Gastrocnemius medialis (tissue), 4 donors: ENCODE data around the gene DGKE. TPM values are rescaled to one million over a fixed set of nuclear protein-coding genes. Genes with fewer than 3 reads are reported as not detected.

Source experiments
- ATAC-seq, 2 donors: fragments of 150-250 bp; one replicate each; pipeline ENCODE4 v1.9.1; 2016
- DNase-seq, 2 donors: peaks; one replicate each; pipeline ENCODE4 v3.0.0-alpha.2; 2019
- H3K27ac ChIP-seq, 4 donors: fragments of 200-600 bp; sonication (generic); 1 replicate in 1 of 4; 2 replicates in 3 of 4; pipeline ENCODE4 v1.5.1; 2016 to 2018; ENCODE audit warnings: mild to moderate bottlenecking in 2 of 4, moderate library complexity in 1 of 4
- H3K27me3 ChIP-seq, 3 donors: fragments of 200-600 bp; sonication (generic) in 2 of 3; 1 replicate in 1 of 3; 2 replicates in 2 of 3; pipeline versions ENCODE4 v1.5.1 to v1.6.0; 2016 to 2019; ENCODE audit warnings: mild to moderate bottlenecking in 1 of 3, moderate library complexity in 1 of 3
- H3K36me3 ChIP-seq, 2 donors: fragments of 200-600 bp; sonication (generic) in 1 of 2; one replicate each; pipeline ENCODE4 v1.5.1; 2017 to 2018
- H3K4me1 ChIP-seq, 2 donors: fragments of 200-600 bp; sonication (generic) in 1 of 2; one replicate each; pipeline ENCODE4 v1.5.1; 2016 to 2017; ENCODE audit warnings: mild to moderate bottlenecking in 2 of 2
- H3K4me3 ChIP-seq, 4 donors: fragments of 200-600 bp; sonication (generic) in 3 of 4; 1 replicate in 1 of 4; 2 replicates in 3 of 4; pipeline ENCODE4 v1.5.1; 2016 to 2019; ENCODE audit warnings: mild to moderate bottlenecking in 2 of 4
- H3K9me3 ChIP-seq, 3 donors: fragments of 200-600 bp; sonication (generic) in 2 of 3; 1 replicate in 1 of 3; 2 replicates in 2 of 3; pipeline ENCODE4 v1.5.1; 2016 to 2019
- POLR2A ChIP-seq, 2 donors: fragments of 450-650 bp; IDR thresholded peaks; one replicate each; pipeline ENCODE4 v1.6.1; 2017; ENCODE audit warnings: antibody characterized with exemption in 2 of 2, mild to moderate bottlenecking in 2 of 2, moderate library complexity in 2 of 2
- in situ Hi-C, 4 donors: fragments of 200-750 bp; cut with MboI; loops; one replicate each; pipeline versions ENCODE4 v1.15.0 to v1.8.0; 2017; ENCODE audit warnings: low sequenced_read_pairs in 4 of 4
- intact Hi-C: fragments of 100-400 bp; cut with DNase I; formaldehyde crosslinking; loops from one replicate; pipeline ENCODE4 v1.15.1; 2023; ENCODE audit warnings: low total_unique reads
- total RNA-seq, 4 donors: library from RNA; depleted of rRNA; stranded (reverse); fragments of >200 nt; gene quantifications; one replicate each; pipeline versions ENCODE4 v1.1.0 to v1.2.3, GENCODE V29; 2016
- TF ChIP-seq, protein P1 (sequence below), 5 experiments: fragments of 450-650 bp in 3 of 5; fragments of 200-600 bp in 2 of 5; sonication (generic) in 2 of 5; IDR thresholded peaks in 4 of 5; conservative IDR thresholded peaks in 1 of 5; 1 replicate in 4 of 5; 2 replicates in 1 of 5; pipeline ENCODE4 v1.5.1; 2016 to 2019; ENCODE audit warnings: antibody characterized with exemption in 5 of 5, mild to moderate bottlenecking in 3 of 5, moderate library complexity in 3 of 5

DGKE gene
- total RNA-seq, 4 donors from 2014 or later: 0.53 to 3.0 (median 1.6) TPM

DNA sequence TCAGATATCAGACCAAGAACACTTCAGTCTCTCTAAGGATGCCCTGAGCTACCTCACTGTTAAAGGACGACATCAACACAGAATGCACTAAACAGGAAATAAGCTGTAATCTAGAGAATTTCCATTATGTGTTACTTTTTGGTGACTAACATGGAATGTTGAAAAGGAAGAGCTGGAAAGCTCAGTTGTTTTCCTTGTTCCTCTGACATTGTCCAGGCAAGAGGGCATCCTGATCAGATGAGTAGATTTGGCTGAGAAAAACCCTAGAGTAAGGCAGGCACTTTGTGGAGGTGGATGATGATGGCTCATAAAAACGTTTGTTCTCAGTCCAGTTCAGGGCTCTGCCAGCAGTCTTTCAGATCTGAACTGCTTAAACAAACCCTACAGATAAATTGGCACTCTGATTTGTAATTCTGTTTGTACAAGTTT, 34.0 kb downstream of the DGKE start:
- no peak for TF ChIP-seq POLR2A (IDR thresholded peaks at IDR 0.05)
- TF ChIP-seq, protein P1, sequence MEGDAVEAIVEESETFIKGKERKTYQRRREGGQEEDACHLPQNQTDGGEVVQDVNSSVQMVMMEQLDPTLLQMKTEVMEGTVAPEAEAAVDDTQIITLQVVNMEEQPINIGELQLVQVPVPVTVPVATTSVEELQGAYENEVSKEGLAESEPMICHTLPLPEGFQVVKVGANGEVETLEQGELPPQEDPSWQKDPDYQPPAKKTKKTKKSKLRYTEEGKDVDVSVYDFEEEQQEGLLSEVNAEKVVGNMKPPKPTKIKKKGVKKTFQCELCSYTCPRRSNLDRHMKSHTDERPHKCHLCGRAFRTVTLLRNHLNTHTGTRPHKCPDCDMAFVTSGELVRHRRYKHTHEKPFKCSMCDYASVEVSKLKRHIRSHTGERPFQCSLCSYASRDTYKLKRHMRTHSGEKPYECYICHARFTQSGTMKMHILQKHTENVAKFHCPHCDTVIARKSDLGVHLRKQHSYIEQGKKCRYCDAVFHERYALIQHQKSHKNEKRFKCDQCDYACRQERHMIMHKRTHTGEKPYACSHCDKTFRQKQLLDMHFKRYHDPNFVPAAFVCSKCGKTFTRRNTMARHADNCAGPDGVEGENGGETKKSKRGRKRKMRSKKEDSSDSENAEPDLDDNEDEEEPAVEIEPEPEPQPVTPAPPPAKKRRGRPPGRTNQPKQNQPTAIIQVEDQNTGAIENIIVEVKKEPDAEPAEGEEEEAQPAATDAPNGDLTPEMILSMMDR (IDR thresholded peaks at IDR 0.05 in 4 of 5, conservative IDR thresholded peaks at IDR 0.05 in 1 of 5): no peak
- Histone ChIP-seq H3K4me3 (no peak overlapping the region), H3K27ac (no peak overlapping the region), H3K9me3 (no peaks in the 10 kb centered on the region), H3K36me3 (no peaks in the 10 kb centered on the region), H3K4me1 (no peaks in the 10 kb centered on the region), H3K27me3 (no peaks in the 10 kb centered on the region)
- intact Hi-C loops (no loop called here), in situ Hi-C loops (no loop called here)
- ATAC-seq: no peak
- no peak for DNase-seq

DNA sequence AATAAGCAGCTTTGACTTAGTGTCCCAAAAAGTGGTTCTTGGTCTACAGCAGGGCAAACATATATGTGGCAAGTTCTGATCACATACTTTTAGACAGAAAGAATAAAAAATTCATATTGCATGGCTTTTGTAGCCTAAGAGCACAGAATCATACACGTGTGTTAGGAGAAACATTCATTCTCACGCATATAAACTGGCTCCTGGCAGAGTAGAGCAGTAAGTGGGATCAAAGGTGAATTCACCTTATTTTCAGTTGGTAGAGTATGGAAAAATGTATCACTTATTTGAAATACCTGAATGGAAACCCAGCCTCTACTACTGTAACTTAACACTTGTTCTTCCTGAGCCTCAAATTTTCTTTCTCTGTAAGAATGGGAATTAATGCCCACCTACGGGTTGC, 34.8 kb downstream of the DGKE start:
- Histone ChIP-seq H3K4me1 (no peaks in the 10 kb centered on the region), H3K27me3 (no peaks in the 10 kb centered on the region), H3K36me3 (no peaks in the 10 kb centered on the region), H3K4me3 (no peak overlapping the region), H3K27ac (no peak overlapping the region), H3K9me3 (no peaks in the 10 kb centered on the region)
- ATAC-seq (no peak), DNase-seq (no peak)
- in situ Hi-C loops: no loop called here
- intact Hi-C loops: no loop called here
- TF ChIP-seq, protein P1 (IDR thresholded peaks at IDR 0.05 in 4 of 5, conservative IDR thresholded peaks at IDR 0.05 in 1 of 5): no peak
- no peak for TF ChIP-seq POLR2A (IDR thresholded peaks at IDR 0.05)

DNA sequence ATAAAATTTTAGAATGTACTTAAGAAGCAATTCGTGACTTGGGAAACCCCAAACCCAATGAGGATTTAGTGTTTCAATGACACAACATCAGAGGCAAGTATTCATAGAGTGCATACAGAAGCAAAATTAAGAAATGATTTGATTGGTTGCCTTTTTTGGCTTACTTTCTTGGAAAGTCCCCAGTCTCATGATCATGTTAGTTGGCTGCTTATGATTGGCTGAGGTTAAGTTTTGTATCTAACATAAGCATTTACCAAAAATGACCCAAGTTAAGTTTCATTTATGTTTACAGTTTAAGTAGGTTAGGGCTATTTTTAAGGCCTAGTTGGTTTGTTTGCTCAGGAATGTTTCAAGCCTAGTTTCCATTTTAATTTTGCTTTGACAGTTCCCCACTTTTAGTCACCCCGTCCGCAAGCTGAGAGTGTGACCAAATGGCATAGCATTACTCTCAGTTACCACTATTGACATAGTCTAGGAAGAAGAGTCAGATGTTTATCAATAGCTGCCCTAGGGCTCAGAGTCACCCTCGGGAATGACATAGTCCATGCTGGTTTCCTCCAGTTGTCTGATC, 36.2 kb downstream of the DGKE start:
- no peak overlapping the region for H3K4me3 ChIP-seq
- H3K4me1 ChIP-seq: no peaks in the 10 kb centered on the region
- no peaks in the 10 kb centered on the region for H3K9me3 ChIP-seq
- in situ Hi-C loops: no loop called here
- intact Hi-C loops: no loop called here
- no peak for DNase-seq
- H3K27me3 ChIP-seq: no peaks in the 10 kb centered on the region
- ATAC-seq: no peak
- TF ChIP-seq, protein P1 (IDR thresholded peaks at IDR 0.05 in 4 of 5, conservative IDR thresholded peaks at IDR 0.05 in 1 of 5): no peak
- no peak for TF ChIP-seq POLR2A (IDR thresholded peaks at IDR 0.05)
- H3K27ac ChIP-seq: no peak overlapping the region
- H3K36me3 ChIP-seq: no peaks in the 10 kb centered on the region

DNA sequence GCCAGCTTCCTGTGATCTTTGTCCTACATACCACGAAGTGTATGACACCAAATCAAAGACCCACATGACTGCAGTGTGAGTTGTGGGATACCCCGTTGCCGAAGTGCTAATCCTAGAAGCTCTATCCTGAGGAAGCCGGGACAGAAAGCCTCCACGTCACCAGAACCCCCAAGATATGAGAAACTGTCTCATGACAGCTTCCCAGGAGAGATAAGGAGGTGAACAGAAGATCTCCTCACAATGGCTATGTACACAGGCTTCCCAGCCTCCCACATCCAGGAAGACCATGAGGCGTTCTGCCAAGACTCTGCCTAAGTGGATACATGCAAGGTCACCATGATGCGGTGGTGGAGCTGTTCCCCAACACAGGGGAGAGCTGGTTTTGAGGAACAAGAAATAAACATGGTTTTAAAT, 42.8 kb downstream of the DGKE start:
- ATAC-seq (no peak), DNase-seq (no peak)
- TF ChIP-seq, protein P1 (IDR thresholded peaks at IDR 0.05 in 4 of 5, conservative IDR thresholded peaks at IDR 0.05 in 1 of 5): no peak
- TF ChIP-seq POLR2A (IDR thresholded peaks at IDR 0.05): no peak
- H3K27me3 ChIP-seq: no peaks in the 10 kb centered on the region
- in situ Hi-C loops (no loop called here), intact Hi-C loops (no loop called here)
- H3K4me3 ChIP-seq: no peak overlapping the region
- no peak overlapping the region for H3K27ac ChIP-seq
- peaks cover 0 to 5% of the 10 kb centered on the region in 2 donors for H3K4me1 ChIP-seq
- no peaks in the 10 kb centered on the region for H3K9me3 ChIP-seq
- no peaks in the 10 kb centered on the region for H3K36me3 ChIP-seq

DNA sequence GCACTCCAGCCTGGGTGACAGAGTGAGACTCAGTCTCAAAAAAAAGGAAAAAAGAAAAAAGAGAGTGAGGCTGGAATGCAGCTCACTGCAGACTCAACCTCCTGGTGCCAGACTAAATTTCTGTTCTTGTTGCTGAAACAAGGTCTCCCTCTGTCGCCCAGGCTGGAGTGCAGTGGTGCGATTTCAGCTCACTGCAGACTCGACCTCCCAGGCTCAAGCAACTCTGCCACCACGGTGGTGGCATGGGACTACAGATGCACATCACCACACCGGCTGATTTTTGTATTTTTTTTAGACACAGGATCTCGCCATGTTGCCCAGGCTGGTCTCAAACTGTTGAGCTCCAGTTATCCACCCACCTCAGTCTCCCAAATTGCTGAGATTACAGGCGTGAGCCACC, 45.3 kb downstream of the DGKE start:
- Histone ChIP-seq H3K4me1 (peaks cover 0 to 5% of the 10 kb centered on the region in 2 donors), H3K4me3 (no peak overlapping the region), H3K9me3 (no peaks in the 10 kb centered on the region), H3K27ac (no peak overlapping the region), H3K36me3 (no peaks in the 10 kb centered on the region), H3K27me3 (no peaks in the 10 kb centered on the region)
- DNase-seq: no peak
- no peak for ATAC-seq
- in situ Hi-C loops: no loop called here
- TF ChIP-seq, protein P1 (IDR thresholded peaks at IDR 0.05 in 4 of 5, conservative IDR thresholded peaks at IDR 0.05 in 1 of 5): no peak
- no peak for TF ChIP-seq POLR2A (IDR thresholded peaks at IDR 0.05)
- intact Hi-C loops: no loop called here
